ENCODE measurements around the gene BCLAF1. TPM values are rescaled to one million over a fixed set of nuclear protein-coding genes. Genes with fewer than 3 reads are reported as not detected.

Gene BCLAF1
- total RNA-seq, 3 donors from 2014 or later = 136 to 218 (median 151) TPM

DNA sequence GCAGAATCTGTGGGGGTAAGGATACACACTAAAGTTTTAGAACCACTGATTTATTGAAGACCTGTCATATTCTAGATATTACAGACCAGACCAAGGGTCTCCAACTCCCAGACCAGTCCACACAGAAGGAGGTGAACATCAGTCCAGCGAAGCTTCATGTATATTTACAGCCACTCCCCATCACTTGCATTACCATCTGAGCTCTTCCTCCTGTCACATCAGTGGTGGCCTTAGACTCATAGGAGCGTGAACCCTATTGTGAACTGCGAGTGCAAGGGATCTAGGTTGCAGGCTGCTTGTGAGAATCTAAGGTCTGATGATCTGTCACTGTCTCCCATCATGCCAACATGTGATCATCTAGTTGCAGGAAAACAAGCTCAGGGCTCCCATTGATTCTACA is 5.0 kb upstream of the BCLAF1 start:
- H3K9me3 ChIP-seq = no peaks in the 10 kb centered on the region
- intact Hi-C loops (cut with DNase I; ENCODE audit: low total_unique reads) = no loop called here
- H3K4me3 ChIP-seq = no peak overlapping the region
- H3K27me3 ChIP-seq = no peaks in the 10 kb centered on the region
- DNase-seq (ENCODE audit: low spot score in 2 of 2) = no peak
- TF ChIP-seq POLR2AphosphoS5 (IDR thresholded peaks at IDR 0.05) (no peak), POLR2A (IDR thresholded peaks at IDR 0.05) (no peak)
- TF ChIP-seq, protein P1, sequence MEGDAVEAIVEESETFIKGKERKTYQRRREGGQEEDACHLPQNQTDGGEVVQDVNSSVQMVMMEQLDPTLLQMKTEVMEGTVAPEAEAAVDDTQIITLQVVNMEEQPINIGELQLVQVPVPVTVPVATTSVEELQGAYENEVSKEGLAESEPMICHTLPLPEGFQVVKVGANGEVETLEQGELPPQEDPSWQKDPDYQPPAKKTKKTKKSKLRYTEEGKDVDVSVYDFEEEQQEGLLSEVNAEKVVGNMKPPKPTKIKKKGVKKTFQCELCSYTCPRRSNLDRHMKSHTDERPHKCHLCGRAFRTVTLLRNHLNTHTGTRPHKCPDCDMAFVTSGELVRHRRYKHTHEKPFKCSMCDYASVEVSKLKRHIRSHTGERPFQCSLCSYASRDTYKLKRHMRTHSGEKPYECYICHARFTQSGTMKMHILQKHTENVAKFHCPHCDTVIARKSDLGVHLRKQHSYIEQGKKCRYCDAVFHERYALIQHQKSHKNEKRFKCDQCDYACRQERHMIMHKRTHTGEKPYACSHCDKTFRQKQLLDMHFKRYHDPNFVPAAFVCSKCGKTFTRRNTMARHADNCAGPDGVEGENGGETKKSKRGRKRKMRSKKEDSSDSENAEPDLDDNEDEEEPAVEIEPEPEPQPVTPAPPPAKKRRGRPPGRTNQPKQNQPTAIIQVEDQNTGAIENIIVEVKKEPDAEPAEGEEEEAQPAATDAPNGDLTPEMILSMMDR (IDR thresholded peaks at IDR 0.05) = no peak
- H3K36me3 ChIP-seq = no peaks in the 10 kb centered on the region
- H3K4me1 ChIP-seq = peaks cover 0 to 6% of the 10 kb centered on the region in 2 donors
- no peak overlapping the region for H3K27ac ChIP-seq

DNA sequence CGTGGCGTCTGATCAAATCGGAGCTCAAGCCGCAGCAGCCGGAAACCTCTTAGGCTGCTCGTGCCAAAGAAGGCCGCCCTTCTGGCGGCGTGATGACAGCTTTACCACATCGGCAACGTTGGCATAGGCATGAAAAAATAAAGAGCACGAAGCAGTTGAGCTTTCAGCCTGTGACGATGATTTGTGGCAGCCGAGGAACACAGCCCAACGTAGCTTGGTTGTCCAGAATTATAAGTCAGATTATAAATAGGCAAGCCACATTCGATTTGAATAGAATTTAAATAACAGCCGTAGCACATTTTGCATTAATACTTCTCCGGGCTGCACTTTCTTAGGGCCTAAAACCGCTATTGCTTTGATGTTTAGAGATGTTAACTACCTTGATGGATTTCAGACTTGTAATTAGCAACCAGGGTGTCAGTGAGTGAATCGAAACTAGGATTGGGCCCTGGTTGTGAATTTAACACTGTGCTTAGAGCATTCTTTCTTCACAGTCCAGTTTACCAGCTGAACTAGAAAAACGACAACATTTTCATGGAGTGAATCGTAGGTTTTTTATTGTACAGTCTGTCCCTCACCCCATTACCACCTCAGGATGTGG is 864 bp upstream of the BCLAF1 start:
- H3K9me3 ChIP-seq = no peaks in the 10 kb centered on the region
- intact Hi-C loops (cut with DNase I; ENCODE audit: low total_unique reads) = no loop called here
- DNase-seq (ENCODE audit: low spot score in 2 of 2) = peak; percentile 70 to 83
- H3K27me3 ChIP-seq = no peaks in the 10 kb centered on the region
- H3K36me3 ChIP-seq = no peaks in the 10 kb centered on the region
- peak overlapping the region; percentile 87 to 96 (median 95) for H3K4me3 ChIP-seq
- H3K4me1 ChIP-seq = peaks cover 0 to 16% of the 10 kb centered on the region in 2 donors
- peak overlapping the region; percentile 100 for H3K27ac ChIP-seq
- TF ChIP-seq, protein P1 (IDR thresholded peaks at IDR 0.05) = no peak
- TF ChIP-seq POLR2A (IDR thresholded peaks at IDR 0.05) = no peak
- TF ChIP-seq POLR2AphosphoS5 (IDR thresholded peaks at IDR 0.05) = no peak

DNA sequence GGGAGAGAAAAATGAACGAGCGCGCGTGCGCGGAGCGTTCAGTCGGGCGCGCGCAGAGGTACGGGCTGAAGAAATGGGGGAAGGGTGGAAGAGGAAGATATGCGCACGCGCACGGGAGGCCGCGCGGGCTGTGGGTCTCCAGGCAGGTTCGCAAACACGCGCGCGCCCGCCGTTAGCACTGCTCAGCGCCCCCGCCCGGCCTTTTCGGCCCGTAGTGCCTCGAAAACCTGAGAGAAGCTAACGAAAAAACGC is 393 bp downstream of the BCLAF1 start:
- Histone ChIP-seq H3K9me3 (no peaks in the 10 kb centered on the region), H3K4me3 (peak overlapping the region; percentile 87 to 96 (median 95)), H3K27me3 (no peaks in the 10 kb centered on the region), H3K36me3 (no peaks in the 10 kb centered on the region), H3K27ac (peak overlapping the region; percentile 100), H3K4me1 (peaks cover 2 to 24% of the 10 kb centered on the region in 2 donors)
- intact Hi-C loops (cut with DNase I; ENCODE audit: low total_unique reads) = no loop called here
- peak; percentile 88 to 91 for DNase-seq (ENCODE audit: low spot score in 2 of 2)
- TF ChIP-seq POLR2AphosphoS5 (IDR thresholded peaks at IDR 0.05) = no peak
- TF ChIP-seq, protein P1 (IDR thresholded peaks at IDR 0.05) = peak in 1 of 3 donors; percentile 7

DNA sequence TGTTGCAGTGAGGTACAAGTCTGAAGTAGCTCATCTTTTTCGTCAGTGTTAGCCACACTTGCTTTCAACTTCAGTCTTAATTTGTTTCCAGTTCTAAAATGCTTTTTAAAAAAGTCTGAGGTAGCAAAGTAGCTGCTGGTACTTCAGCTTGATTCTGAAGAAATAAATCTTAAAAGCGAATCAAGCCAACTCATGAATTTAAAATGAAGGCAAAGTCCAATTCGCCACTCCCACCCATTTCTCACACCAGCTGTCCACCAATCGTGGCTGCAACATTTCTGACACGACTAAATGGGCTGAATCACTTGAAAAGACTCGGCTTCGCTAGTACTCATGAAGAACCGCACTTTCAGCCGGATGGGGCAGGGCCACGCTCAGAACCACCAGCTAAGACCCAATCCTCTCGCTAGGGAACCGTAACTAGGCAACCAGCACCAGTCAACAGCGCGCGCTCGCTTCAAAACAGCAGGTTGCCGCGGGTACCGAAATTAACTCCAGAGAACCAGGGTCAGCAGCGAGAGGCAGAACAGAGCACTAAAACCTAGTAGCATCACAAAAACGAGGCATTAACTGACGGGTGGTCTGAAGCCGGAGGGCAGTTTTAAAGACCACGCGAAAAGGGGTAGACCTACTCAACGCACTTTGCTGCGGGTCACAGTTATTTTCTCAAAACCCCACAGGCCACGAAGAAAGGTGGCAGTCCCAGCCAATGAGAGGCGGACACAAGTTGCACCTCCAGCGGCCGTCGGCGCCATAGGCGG is 900 bp downstream of the BCLAF1 start:
- H3K36me3 ChIP-seq = no peaks in the 10 kb centered on the region
- TF ChIP-seq, protein P1 (IDR thresholded peaks at IDR 0.05) = peak in 1 of 3 donors; percentile 52
- TF ChIP-seq POLR2AphosphoS5 (IDR thresholded peaks at IDR 0.05) = peak; percentile 5 to 43 (median 18)
- TF ChIP-seq POLR2A (IDR thresholded peaks at IDR 0.05) = no peak
- peak overlapping the region; percentile 100 for H3K27ac ChIP-seq
- DNase-seq (ENCODE audit: low spot score in 2 of 2) = peak; percentile 81 to 87
- peaks cover 2 to 24% of the 10 kb centered on the region in 2 donors for H3K4me1 ChIP-seq
- H3K9me3 ChIP-seq = no peaks in the 10 kb centered on the region
- H3K4me3 ChIP-seq = peak overlapping the region; percentile 87 to 96 (median 95)
- no peaks in the 10 kb centered on the region for H3K27me3 ChIP-seq
- intact Hi-C loops (cut with DNase I; ENCODE audit: low total_unique reads) = no loop called here

DNA sequence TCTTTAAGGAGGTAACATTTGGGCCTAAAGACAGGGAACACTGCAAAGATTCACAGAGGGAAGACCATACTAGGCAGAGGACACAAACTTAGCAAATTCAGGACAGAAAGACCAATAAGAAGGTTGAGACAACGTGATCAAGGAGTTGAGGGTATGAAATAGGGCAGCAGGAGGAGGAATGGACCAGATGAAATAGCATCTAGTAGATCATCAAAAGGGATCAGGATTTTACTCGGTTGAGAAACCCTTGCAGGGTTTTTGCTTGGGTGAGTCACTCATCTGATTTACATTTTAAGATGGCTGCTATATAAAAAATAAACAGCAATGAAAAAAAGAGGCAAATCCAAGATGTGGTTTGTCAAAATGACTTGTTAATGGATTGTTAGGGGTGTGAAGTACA is 4.7 kb downstream of the BCLAF1 start:
- H3K4me3 ChIP-seq = peak overlapping the region in 2 of 3 donors; percentile 0 to 38
- DNase-seq (ENCODE audit: low spot score in 2 of 2) = no peak
- H3K4me1 ChIP-seq = peaks cover 8 to 24% of the 10 kb centered on the region in 2 donors
- no peaks in the 10 kb centered on the region for H3K27me3 ChIP-seq
- no peaks in the 10 kb centered on the region for H3K36me3 ChIP-seq
- no peaks in the 10 kb centered on the region for H3K9me3 ChIP-seq
- TF ChIP-seq POLR2A (IDR thresholded peaks at IDR 0.05) (no peak), POLR2AphosphoS5 (IDR thresholded peaks at IDR 0.05) (no peak)
- TF ChIP-seq, protein P1 (IDR thresholded peaks at IDR 0.05) = no peak
- peak overlapping the region; percentile 43 to 46 for H3K27ac ChIP-seq
- intact Hi-C loops (cut with DNase I; ENCODE audit: low total_unique reads) = no loop called here

All from breast epithelium (tissue), 4 donors.